ENCODE results near the gene ALX3.

DNA sequence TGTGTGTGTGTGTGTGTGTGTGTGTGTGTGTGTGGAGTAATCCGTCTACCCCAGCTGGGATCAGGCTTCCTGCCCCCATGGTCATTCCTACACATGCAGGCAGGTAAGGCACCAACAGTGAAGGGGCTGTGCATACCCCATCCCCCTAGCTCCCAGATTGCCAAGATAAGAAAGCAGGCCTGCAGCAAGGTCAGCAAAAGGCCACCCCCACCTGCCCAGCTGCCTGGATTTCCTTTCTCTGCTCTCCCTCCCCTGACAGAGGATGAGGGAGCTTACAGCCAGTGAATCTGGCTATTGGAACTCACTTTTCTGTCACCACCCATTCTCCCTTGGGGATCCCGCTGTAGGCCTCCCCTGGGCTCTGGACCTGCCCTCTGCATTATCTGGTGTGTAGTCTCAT, 7.9 kb downstream of the ALX3 start:
- TF ChIP-seq, protein P1, sequence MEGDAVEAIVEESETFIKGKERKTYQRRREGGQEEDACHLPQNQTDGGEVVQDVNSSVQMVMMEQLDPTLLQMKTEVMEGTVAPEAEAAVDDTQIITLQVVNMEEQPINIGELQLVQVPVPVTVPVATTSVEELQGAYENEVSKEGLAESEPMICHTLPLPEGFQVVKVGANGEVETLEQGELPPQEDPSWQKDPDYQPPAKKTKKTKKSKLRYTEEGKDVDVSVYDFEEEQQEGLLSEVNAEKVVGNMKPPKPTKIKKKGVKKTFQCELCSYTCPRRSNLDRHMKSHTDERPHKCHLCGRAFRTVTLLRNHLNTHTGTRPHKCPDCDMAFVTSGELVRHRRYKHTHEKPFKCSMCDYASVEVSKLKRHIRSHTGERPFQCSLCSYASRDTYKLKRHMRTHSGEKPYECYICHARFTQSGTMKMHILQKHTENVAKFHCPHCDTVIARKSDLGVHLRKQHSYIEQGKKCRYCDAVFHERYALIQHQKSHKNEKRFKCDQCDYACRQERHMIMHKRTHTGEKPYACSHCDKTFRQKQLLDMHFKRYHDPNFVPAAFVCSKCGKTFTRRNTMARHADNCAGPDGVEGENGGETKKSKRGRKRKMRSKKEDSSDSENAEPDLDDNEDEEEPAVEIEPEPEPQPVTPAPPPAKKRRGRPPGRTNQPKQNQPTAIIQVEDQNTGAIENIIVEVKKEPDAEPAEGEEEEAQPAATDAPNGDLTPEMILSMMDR (IDR thresholded peaks at IDR 0.05): no peak
- no peak for TF ChIP-seq POLR2A (IDR thresholded peaks at IDR 0.05)

Measured in right lobe of liver (tissue), 4 donors.